ENCODE results near the gene TARDBP. TPM values are rescaled to one million over a fixed set of nuclear protein-coding genes. Genes with fewer than 3 reads are reported as not detected.

Gene TARDBP
- total and polyA plus RNA-seq, 9 of the 15 experiments (the other 6 are each of a cell fraction or from before 2014, with no cell fraction given), result 122 to 515 (median 243) TPM

- FAIRE-seq (no peak), DNase-seq (ENCODE audit: extremely low read depth in 1 of 4, low spot score in 3 of 4) (no peak), ATAC-seq (no peak)
- Histone ChIP-seq H3K4me2 (ENCODE audit: insufficient read depth, low read length) (no peak overlapping the region), H3K9ac (ENCODE audit: insufficient read depth in 1 of 2, low read depth in 2 of 2, low read length in 2 of 2) (no peak overlapping the region), H3K79me2 (ENCODE audit: control insufficient read depth, insufficient read depth, low read length) (no peaks in the 10 kb centered on the region), H3K9me1 (ENCODE audit: control insufficient read depth, insufficient read depth, low read length) (no peaks in the 10 kb centered on the region), H3K4me1 (replicated peaks in 1 of 2; ENCODE audit: control insufficient read depth in 2 of 2, insufficient read depth in 2 of 2, low read length in 2 of 2) (peaks cover 2 to 3% of the 10 kb centered on the region in 2 experiments; a peak in 2 of 5 replicates), H4K20me1 (replicated peaks; ENCODE audit: control insufficient read depth, insufficient read depth, low read length) (no peaks in the 10 kb centered on the region; the same call in 1 of the 2 replicates), H3K4me3 (no peak overlapping the region), H2AFZ (ENCODE audit: low read depth, low read length) (no peak overlapping the region), H3K9me3 (replicated peaks; ENCODE audit: control insufficient read depth, insufficient read depth, low read depth, low read length) (no peaks in the 10 kb centered on the region), H3K36me3 (ENCODE audit: control insufficient read depth, insufficient read depth, low read length) (no peaks in the 10 kb centered on the region), H3K27ac (ENCODE audit: extremely low read depth, low read depth, low read length) (no peak overlapping the region), H3K27me3 (ENCODE audit: control insufficient read depth in 2 of 2, insufficient read depth in 2 of 2, low read length in 2 of 2) (peaks cover 22 to 60% of the 10 kb centered on the region in 2 experiments; a peak in 4 of 5 replicates)
- no TSS peak for BruUV-seq (replicated peaks)
- no peak for TF ChIP-seq STAT5A (IDR thresholded peaks at IDR 0.05; ENCODE audit: borderline replicate concordance, low read length)
- TF ChIP-seq NCOR1 (IDR thresholded peaks at IDR 0.05), result no peak
- TF ChIP-seq E2F4 (CRISPR knock-in tag; IDR thresholded peaks at IDR 0.05; ENCODE audit: low read depth), result no peak
- TF ChIP-seq ZNF764 (CRISPR knock-in tag; IDR thresholded peaks at IDR 0.05; ENCODE audit: low read depth), result no peak
- TF ChIP-seq GATA2 (CRISPR knock-in tag; IDR thresholded peaks at IDR 0.05), result no peak
- no peak for TF ChIP-seq NONO (IDR thresholded peaks at IDR 0.05; ENCODE audit: low read depth in 2 of 2, low read length in 1 of 2)
- no peak for TF ChIP-seq MBD1 (CRISPR knock-in tag; IDR thresholded peaks at IDR 0.05)
- TF ChIP-seq BACH1 (tag; IDR thresholded peaks at IDR 0.05), result no peak
- no peak for TF ChIP-seq VEZF1 (CRISPR knock-in tag; IDR thresholded peaks at IDR 0.05)
- no peak for TF ChIP-seq ZNF3 (CRISPR knock-in tag; IDR thresholded peaks at IDR 0.05)
- no peak for TF ChIP-seq EP300 (IDR thresholded peaks at IDR 0.05; ENCODE audit: low read length)
- TF ChIP-seq ZNF780A (CRISPR knock-in tag; IDR thresholded peaks at IDR 0.05), result no peak
- no peak for TF ChIP-seq ZNF197 (CRISPR knock-in tag; IDR thresholded peaks at IDR 0.05; ENCODE audit: low read depth)
- no peak for TF ChIP-seq ZNF551 (CRISPR knock-in tag; IDR thresholded peaks at IDR 0.05)
- no peak for TF ChIP-seq NEUROD1 (IDR thresholded peaks at IDR 0.05; ENCODE audit: borderline replicate concordance, low read depth, low read length, partially characterized antibody)
- no peak for TF ChIP-seq ETS2 (tag; IDR thresholded peaks at IDR 0.05; ENCODE audit: borderline replicate concordance, poor library complexity, severe bottlenecking)
- TF ChIP-seq ZNF239 (CRISPR knock-in tag; IDR thresholded peaks at IDR 0.05), result no peak
- WGBS (ENCODE audit: insufficient coverage, low coverage, missing lambda C conversion rate), result 6% methylated on average over 4 of the region's 4 CpGs
- ChIA-PET CTCF (ENCODE audit: low intra/inter-chr PET ratio) (no interaction called here), POLR2A (interaction anchor here (0.6 to 1.5 kb wide), 2 partner anchors 11 to 15 kb away, joined by 3 read pairs; a partner anchor contains a TSS)
- intact Hi-C loops (cut with micrococcal nuclease) (no loop called here), in situ Hi-C loops (cut with MboI) (no loop called here)
These were observed 19.6 kb upstream of the TARDBP start for GRCh38 chr1:10992864-10993263.

Data from K562 (cell line).